DMS79 (cell line): Measurements from ENCODE around the gene MOV10.

Source experiments
- DNase-seq: peaks from one replicate; lab custom pipeline; 2025; lab: John Stamatoyannopoulos, UW

MOV10 gene

GRCh38 chr1:112675728-112676381, 1.4 kb downstream of the MOV10 start:
- DNase-seq = no peak

DNA sequence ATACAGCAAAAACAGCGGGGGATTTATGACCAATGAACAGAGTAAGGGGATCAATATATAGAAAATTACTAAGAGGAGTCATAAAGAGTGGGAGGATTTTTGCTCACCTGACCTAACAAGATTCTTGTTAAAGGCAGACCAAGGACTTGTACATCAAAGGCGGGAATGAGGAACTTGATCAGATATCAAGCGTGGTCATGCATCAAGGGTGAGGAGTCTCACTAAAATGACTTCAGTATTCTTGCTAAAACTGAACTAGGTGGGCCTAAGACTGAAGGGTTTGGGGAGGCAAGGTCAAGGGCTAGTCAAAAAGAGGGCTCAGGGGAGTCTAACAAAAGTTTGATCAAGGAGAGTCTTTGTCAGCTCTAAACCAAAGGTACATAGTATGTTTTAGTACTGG, 2.1 kb downstream of the MOV10 start:
- DNase-seq = no peak

- DNase-seq = no peak
These were observed 3.0 kb downstream of the MOV10 start for GRCh38 chr1:112677501-112677900.

GRCh38 chr1:112678605-112679004, 4.1 kb downstream of the MOV10 start:
- no peak for DNase-seq

- no peak for DNase-seq
These were observed 11.5 kb downstream of the MOV10 start for GRCh38 chr1:112685913-112686312.

DNA sequence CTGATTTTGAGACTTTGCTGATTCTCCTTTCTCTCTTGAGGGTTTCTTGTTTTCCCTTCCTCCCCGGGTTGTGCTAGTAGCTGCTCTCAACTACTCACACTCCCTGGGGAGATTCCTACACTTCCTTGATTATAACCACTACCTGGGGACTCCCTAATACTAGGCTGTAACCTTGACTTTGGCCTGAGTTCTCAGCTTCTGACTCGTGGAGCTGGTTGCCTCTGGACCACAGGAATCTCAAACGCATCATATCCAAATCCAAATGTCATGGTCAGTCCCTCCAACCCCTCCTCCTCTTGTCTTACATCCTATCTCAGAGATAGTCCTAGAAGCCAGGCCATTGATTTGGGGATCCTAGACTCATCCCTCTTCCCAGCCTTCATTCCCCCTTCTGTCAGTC, 12.0 kb downstream of the MOV10 start:
- no peak for DNase-seq

- no peak for DNase-seq
These were observed 12.4 kb downstream of the MOV10 start for GRCh38 chr1:112686835-112687234.

- DNase-seq = no peak
These were observed 12.9 kb downstream of the MOV10 start for GRCh38 chr1:112687361-112687760.

GRCh38 chr1:112687785-112688496, 13.5 kb downstream of the MOV10 start:
- DNase-seq = no peak

DNA sequence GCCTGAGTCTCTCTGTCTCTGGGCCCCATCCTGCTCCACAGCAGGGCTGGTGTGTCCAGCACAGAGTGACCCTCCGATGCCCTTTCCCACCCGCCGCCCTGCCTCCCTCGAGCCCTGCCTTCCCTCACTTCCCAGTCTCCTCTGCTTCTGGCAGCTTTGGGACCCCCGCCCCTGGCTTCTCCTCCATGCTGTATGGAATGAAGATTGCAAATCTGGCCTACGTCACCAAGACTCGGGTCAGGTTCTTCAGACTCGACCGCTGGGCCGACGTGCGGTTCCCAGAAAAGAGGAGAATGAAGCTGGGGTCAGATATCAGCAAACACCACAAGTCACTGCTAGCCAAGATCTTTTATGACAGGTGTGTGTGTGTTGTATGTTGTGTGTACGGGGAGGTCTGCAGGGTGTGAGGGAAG, 14.3 kb downstream of the MOV10 start:
- no peak for DNase-seq

- no peak for DNase-seq
These were observed 14.9 kb downstream of the MOV10 start for GRCh38 chr1:112689196-112689841.

DNA sequence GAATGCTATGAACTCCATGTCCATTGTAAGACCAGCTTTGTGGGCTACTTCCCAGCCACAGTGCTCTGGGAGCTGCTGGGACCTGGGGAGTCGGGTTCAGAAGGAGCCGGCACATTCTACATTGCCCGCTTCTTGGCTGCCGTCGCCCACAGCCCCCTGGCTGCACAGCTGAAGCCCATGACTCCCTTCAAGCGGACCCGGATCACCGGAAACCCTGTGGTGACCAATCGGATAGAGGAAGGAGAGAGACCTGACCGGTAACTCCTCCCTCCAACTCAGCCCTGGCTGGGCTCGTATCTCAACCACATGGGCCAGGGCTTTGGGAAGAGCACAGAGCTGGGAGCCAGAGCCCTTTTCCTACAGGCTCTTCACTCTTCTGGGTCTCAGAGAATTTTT, 15.4 kb downstream of the MOV10 start:
- no peak for DNase-seq

DNA sequence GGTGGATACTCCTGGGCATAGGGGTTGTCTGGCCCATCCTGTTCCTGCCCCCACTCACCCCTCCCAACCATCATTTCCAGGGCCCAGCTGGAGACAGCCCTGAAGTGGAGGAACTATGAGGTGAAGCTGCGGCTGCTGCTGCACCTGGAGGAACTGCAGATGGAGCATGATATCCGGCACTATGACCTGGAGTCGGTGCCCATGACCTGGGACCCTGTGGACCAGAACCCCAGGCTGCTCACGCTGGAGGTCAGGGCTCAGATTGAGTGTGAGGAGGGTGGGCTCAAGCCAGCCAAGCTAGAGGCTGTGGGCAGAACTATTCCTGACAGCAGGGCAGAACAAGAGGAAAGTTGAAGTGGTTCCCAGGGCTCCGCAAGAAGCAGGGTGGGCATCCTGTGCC, 18.2 kb downstream of the MOV10 start:
- DNase-seq = no peak

DNA sequence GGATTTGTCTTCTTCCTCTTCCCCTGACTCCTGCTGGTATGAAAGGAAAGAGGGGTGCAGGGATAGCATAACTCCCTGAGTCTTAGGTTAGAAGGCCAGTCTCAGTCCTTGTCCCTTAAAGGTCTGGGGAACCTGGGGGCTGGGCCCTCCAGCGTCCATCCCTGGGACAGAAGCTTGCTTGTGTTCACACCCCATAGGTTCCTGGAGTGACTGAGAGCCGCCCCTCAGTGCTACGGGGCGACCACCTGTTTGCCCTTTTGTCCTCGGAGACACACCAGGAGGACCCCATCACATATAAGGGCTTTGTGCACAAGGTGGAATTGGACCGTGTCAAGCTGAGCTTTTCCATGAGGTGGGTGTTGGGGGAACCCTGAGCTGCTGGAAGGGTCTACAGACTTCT, 19.4 kb downstream of the MOV10 start:
- DNase-seq = no peak

- no peak for DNase-seq
These were observed 20.0 kb downstream of the MOV10 start for GRCh38 chr1:112694363-112694929.

DNA sequence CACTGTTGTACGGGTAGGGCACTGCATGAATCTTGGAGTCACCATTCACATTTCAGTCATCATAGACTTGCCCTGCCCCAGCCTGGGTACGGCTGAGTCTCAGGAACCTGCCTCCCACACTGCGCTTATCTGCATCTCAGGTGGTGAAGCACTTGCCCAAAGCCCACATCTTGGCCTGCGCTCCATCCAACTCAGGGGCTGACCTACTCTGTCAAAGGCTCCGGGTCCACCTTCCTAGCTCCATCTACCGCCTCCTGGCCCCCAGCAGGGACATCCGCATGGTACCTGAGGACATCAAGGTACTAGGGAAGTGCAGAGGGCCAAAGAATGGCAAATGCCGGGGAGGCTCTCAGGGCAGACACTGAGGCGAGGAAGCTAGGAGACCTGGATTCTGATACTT, 20.8 kb downstream of the MOV10 start:
- DNase-seq = no peak

DNA sequence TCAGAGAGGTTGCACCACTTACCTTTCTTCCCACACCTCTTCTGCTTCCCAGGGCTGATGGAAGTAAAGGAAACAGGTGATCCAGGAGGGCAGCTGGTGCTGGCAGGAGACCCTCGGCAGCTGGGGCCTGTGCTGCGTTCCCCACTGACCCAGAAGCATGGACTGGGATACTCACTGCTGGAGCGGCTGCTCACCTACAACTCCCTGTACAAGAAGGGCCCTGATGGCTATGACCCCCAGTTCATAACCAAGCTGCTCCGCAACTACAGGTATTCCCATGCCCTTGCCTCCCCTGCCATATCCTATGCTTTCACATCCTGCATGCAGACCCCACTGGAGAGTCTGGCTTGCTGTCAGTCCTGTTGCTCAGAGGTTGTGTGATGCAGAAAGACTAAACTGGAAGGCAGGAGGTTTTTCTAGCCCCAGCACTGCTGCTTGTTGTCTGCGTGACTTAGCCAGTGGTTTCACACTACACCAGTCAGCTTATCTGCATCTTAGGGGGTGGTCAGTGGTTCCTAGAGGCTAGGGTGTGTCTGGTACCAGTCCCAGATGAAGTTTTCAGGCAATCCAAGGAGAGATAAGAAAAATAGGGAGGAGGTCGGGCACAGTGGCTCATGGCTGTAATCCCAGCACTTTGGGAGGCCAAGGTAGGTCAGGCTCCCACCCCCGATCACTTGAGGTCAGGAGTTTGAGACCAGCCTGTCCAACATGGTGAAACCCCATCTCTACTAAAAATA, 22.3 kb downstream of the MOV10 start:
- no peak for DNase-seq

DNA sequence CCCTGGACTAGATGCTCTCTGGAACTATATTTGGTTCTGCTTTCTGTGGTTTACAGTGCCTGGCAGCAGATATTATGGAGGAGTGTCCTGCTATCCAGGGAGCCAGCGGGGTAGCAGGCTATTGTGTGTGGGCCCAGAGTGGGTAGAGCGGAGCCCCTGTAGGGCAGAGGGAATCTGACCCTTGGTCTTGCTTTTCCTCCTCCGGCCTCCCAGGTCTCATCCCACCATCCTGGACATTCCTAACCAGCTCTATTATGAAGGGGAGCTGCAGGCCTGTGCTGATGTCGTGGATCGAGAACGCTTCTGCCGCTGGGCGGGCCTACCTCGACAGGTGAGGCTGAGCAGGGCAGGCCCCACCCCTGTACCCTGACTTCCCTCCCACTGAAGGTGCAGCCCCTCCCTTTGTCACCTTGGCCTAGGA, 23.3 kb downstream of the MOV10 start:
- DNase-seq = no peak

- DNase-seq = peak; percentile 85
These were observed 24.2 kb downstream of the MOV10 start for GRCh38 chr1:112698366-112699310.

- DNase-seq = no peak
These were observed 25.1 kb downstream of the MOV10 start for GRCh38 chr1:112699425-112700144.
